H1 (cell line): ENCODE data around the gene CD151. TPM values are rescaled to one million over a fixed set of nuclear protein-coding genes. Genes with fewer than 3 reads are reported as not detected.

Experiments
- ASH2L ChIP-seq: fragments of 200-600, 300-600 bp; sonication (generic); IDR thresholded peaks from one replicate; pipeline ENCODE4 v1.7.1; 2017; ENCODE audit warnings: low read length
- BACH1 ChIP-seq: IDR thresholded peaks from 2 replicates; pipeline ENCODE4 v1.6.1; 2012; ENCODE audit warnings: low read length, improper control_type of control experiment
- BCL11A ChIP-seq, 2 experiments: IDR thresholded peaks; one replicate each; pipeline ENCODE4 v1.6.1; 2011; ENCODE audit warnings: low read depth in 2 of 2, low read length in 2 of 2, mild to moderate bottlenecking in 2 of 2
- CBX8 ChIP-seq: fragments of 300-800, 300-1000 bp; sonication (generic); IDR thresholded peaks from 2 replicates; pipeline ENCODE4 v1.7.1; 2016; ENCODE audit warnings: low read depth, low read length, borderline replicate concordance
- CEBPB ChIP-seq: IDR thresholded peaks from 2 replicates; pipeline ENCODE4 v1.6.1; 2012; ENCODE audit warnings: low read depth, low read length
- CTBP2 ChIP-seq: IDR thresholded peaks from 2 replicates; pipeline ENCODE4 v1.7.0; 2011; ENCODE audit warnings: borderline replicate concordance, mild to moderate bottlenecking, moderate library complexity, mixed read lengths, low read length; ENCODE audit not compliant: insufficient read depth, insufficient read length
- EP300 ChIP-seq, 2 experiments: IDR thresholded peaks; 1 replicate in 1 of 2; 2 replicates in 1 of 2; pipeline ENCODE4 v1.6.1; 2011 to 2012; ENCODE audit warnings: low read depth in 2 of 2, low read length in 2 of 2, mild to moderate bottlenecking in 2 of 2, borderline replicate concordance in 1 of 2, inconsistent platforms in 1 of 2, moderate library complexity in 1 of 2
- GTF2F1 ChIP-seq: IDR thresholded peaks from 2 replicates; pipeline ENCODE4 v1.6.1; 2012; ENCODE audit warnings: low read depth, low read length, improper control_type of control experiment, borderline replicate concordance
- JUN ChIP-seq: IDR thresholded peaks from 2 replicates; pipeline ENCODE4 v1.6.1; 2011; ENCODE audit warnings: low read depth, mild to moderate bottlenecking, improper control_type of control experiment, low read length
- JUND ChIP-seq: IDR thresholded peaks from 2 replicates; pipeline ENCODE4 v1.6.1; 2011; ENCODE audit warnings: mild to moderate bottlenecking, improper control_type of control experiment, low read length
- KDM5A ChIP-seq: fragments of 200-600 bp; IDR thresholded peaks from 2 replicates; pipeline ENCODE4 v1.7.1; 2012; ENCODE audit warnings: mild to moderate bottlenecking, low read length, inconsistent platforms, mixed read lengths
- POLR2A ChIP-seq, 2 experiments: IDR thresholded peaks; 1 replicate in 1 of 2; 2 replicates in 1 of 2; pipeline ENCODE4 v1.6.1; 2011; ENCODE audit warnings: low read depth in 2 of 2, low read length in 2 of 2, mild to moderate bottlenecking in 2 of 2; ENCODE audit errors: control extremely low read depth in 1 of 2
- POLR2AphosphoS5 ChIP-seq: IDR thresholded peaks from 2 replicates; pipeline ENCODE4 v1.6.1; 2011; ENCODE audit warnings: low read depth, low read length
- RFX5 ChIP-seq: IDR thresholded peaks from 2 replicates; pipeline ENCODE4 v1.6.1; 2011; ENCODE audit warnings: low read depth, low read length, improper control_type of control experiment, borderline replicate concordance
- SIN3A ChIP-seq, 2 experiments: IDR thresholded peaks in 1 of 2; conservative IDR thresholded peaks in 1 of 2; 2 replicates each; pipeline ENCODE4 v1.6.1; 2011 to 2012; ENCODE audit warnings: low read length in 2 of 2, improper control_type of control experiment in 1 of 2, low read depth in 1 of 2, mild to moderate bottlenecking in 1 of 2
- SIX5 ChIP-seq: IDR thresholded peaks from 2 replicates; pipeline ENCODE4 v1.6.1; 2011; ENCODE audit warnings: mild to moderate bottlenecking, low read depth, low read length
- SP1 ChIP-seq: IDR thresholded peaks from 2 replicates; pipeline ENCODE4 v1.6.1; 2011; ENCODE audit warnings: low read depth, low read length
- TAF1 ChIP-seq: IDR thresholded peaks from 2 replicates; pipeline ENCODE4 v1.6.1; 2011; ENCODE audit warnings: mild to moderate bottlenecking, low read depth, low read length
- TAF7 ChIP-seq: optimal IDR thresholded peaks from 2 replicates; pipeline ENCODE3; 2011; ENCODE audit warnings: low read depth, mild to moderate bottlenecking, inconsistent platforms, low read length, moderate library complexity, borderline replicate concordance
- YY1 ChIP-seq: IDR thresholded peaks from 2 replicates; pipeline ENCODE4 v1.6.1; 2011; ENCODE audit warnings: low read depth, mild to moderate bottlenecking, low read length
- polyA plus RNA-seq, 7 experiments: library from polyadenylated mRNA; depleted of rRNA in 3 of 7; stranded (reverse) in 5 of 7; unstranded in 2 of 7; fragments of >200 nt in 5 of 7; fragments of 200-250 nt in 2 of 7; gene quantifications; 1 replicate in 5 of 7; 2 replicates in 1 of 7; 4 replicates in 1 of 7; pipeline versions ENCODE4 v1.2.1 to v1.2.3, GENCODE V29; 2011 to 2013; ENCODE audit warnings: missing spikeins in 2 of 7, mixed read lengths in 2 of 7
- total RNA-seq: library from RNA; stranded (reverse); fragmentation: NEBNext Ultra II Directional; extraction: Animal tissue kit (Norgen Biotek cat#: 25700); gene quantifications from 2 replicates; pipeline ENCODE4 v1.2.1, GENCODE V29; 2021
- TF ChIP-seq, protein P1 (sequence below): IDR thresholded peaks from 2 replicates; pipeline ENCODE4 v1.6.1; 2012; ENCODE audit warnings: inconsistent platforms
- TF ChIP-seq, protein P2 (sequence below): IDR thresholded peaks from 2 replicates; pipeline ENCODE4 v1.6.1; 2011; ENCODE audit warnings: low read length, improper control_type of control experiment

The CD151 gene
- total and polyA plus RNA-seq, 2 of the 8 experiments (the other 6 are each of a cell fraction or from before 2014, with no cell fraction given) = 101 to 212 TPM

DNA sequence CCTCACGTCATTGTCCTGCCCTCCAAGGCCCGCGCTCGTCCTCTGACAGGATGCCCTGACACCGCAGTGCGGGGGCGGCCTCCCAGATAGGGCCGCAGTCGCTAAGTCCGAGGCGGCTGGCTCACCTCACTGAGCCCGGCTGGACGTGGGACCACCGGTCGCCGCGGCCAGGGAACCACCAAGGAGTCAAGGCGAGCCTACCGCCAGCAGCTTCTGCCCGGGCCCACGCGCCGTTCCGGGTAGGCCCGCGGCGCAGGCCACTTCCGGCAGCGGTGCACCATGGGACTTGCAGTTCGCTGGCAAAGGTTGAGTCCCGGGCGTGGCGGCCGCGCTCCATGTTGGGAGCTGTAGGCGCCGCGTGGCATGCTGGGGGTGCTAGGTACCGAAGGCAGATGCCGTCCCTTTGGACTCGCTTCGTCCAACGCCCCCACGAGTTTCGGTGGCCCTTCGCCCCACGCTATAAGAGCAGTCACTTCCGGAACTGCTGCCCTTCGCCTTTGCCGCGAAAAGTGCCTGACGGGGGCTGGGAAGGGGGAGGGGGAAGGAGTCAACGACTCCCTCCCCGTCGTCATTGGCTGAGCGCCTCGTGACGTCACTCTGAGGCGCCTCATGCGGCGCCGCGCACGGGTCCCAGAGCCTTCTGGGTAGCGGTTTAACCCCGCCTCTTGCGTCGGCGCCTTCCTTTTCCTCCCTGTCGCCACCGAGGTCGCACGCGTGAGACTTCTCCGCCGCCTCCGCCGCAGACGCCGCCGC, 23.3 kb upstream of the CD151 start, which contains the start of gene RPLP2 (continued):
- TF ChIP-seq POLR2A (IDR thresholded peaks at IDR 0.05; ENCODE audit: control extremely low read depth in 1 of 2, low read depth in 2 of 2, low read length in 2 of 2) = peak in 1 of 2 experiments; percentile 90; a peak in 2 of 3 replicates
- peak; percentile 98 for TF ChIP-seq TAF7
- peak; percentile 92 for TF ChIP-seq POLR2AphosphoS5
- TF ChIP-seq SP1 = peak; percentile 82; the same call in 1 of the 2 replicates
- TF ChIP-seq BACH1 = 0 out of 2 replicates have a peak, but pooled peaks have one; percentile 5
- TF ChIP-seq BCL11A (IDR thresholded peaks at IDR 0.05; ENCODE audit: low read depth in 2 of 2, low read length in 2 of 2) = no peak
- peak; percentile 91 for TF ChIP-seq ASH2L
- TF ChIP-seq, protein P1, sequence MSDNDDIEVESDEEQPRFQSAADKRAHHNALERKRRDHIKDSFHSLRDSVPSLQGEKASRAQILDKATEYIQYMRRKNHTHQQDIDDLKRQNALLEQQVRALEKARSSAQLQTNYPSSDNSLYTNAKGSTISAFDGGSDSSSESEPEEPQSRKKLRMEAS = peak; percentile 84
- no peak; a peak in 1 of 3 replicates for TF ChIP-seq EP300 (IDR thresholded peaks at IDR 0.05; ENCODE audit: borderline replicate concordance in 1 of 2, low read depth in 2 of 2, low read length in 2 of 2)
- no peak for TF ChIP-seq CTBP2
- TF ChIP-seq SIX5 = peak; percentile 66
- peak; percentile 76 for TF ChIP-seq GTF2F1
- TF ChIP-seq JUND = peak; percentile 72; the same call in 1 of the 2 replicates
- no peak; the same call in none of the 2 replicates for TF ChIP-seq KDM5A
- TF ChIP-seq CEBPB = no peak
- TF ChIP-seq YY1 = peak; percentile 83
- peak; percentile 72 to 96; a peak in 2 of 4 replicates for TF ChIP-seq SIN3A (conservative IDR thresholded peaks at IDR 0.05 in 1 of 2, IDR thresholded peaks at IDR 0.05 in 1 of 2; ENCODE audit: low read depth in 1 of 2, low read length in 2 of 2)
- no peak for TF ChIP-seq CBX8
- TF ChIP-seq, protein P2, sequence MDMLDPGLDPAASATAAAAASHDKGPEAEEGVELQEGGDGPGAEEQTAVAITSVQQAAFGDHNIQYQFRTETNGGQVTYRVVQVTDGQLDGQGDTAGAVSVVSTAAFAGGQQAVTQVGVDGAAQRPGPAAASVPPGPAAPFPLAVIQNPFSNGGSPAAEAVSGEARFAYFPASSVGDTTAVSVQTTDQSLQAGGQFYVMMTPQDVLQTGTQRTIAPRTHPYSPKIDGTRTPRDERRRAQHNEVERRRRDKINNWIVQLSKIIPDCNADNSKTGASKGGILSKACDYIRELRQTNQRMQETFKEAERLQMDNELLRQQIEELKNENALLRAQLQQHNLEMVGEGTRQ = no peak
- 0 out of 2 replicates have a peak, but pooled peaks have one; percentile 20 for TF ChIP-seq JUN
- no peak for TF ChIP-seq RFX5
- peak; percentile 99 for TF ChIP-seq TAF1
